Parathyroid adenoma (tissue), 2 donors: ENCODE data around the gene ATG9B.

ENCODE experiments used
- H2AFZ ChIP-seq: fragments of 300-600 bp; sonication (generic); one replicate; pipeline ENCODE4 v1.7.0; 2017; ENCODE audit warnings: antibody characterized with exemption, mild to moderate bottlenecking
- H3K27ac ChIP-seq: fragments of 300-600 bp; sonication (generic); one replicate; pipeline ENCODE4 v1.7.0; 2017
- H3K27me3 ChIP-seq: fragments of 300-600 bp; sonication (generic); one replicate; pipeline ENCODE4 v1.7.0; 2017; ENCODE audit warnings: low read length; ENCODE audit not compliant: control insufficient read depth, insufficient read depth
- H3K36me3 ChIP-seq: fragments of 300-600 bp; sonication (generic); one replicate; pipeline ENCODE4 v1.7.0; 2017; ENCODE audit warnings: low read length; ENCODE audit not compliant: control insufficient read depth, insufficient read depth
- H3K4me1 ChIP-seq: fragments of 300-600 bp; sonication (generic); one replicate; pipeline ENCODE4 v1.7.0; 2017; ENCODE audit warnings: control low read depth
- H3K4me2 ChIP-seq: fragments of 300-600 bp; sonication (generic); one replicate; pipeline ENCODE4 v1.7.0; 2017; ENCODE audit warnings: low read length
- H3K4me3 ChIP-seq: fragments of 300-600 bp; sonication (generic); one replicate; pipeline ENCODE4 v1.7.0; 2017; ENCODE audit warnings: low read depth, low read length
- H3K79me2 ChIP-seq: fragments of 300-600 bp; sonication (generic); one replicate; pipeline ENCODE4 v1.7.0; 2017; ENCODE audit warnings: control low read depth
- H3K9ac ChIP-seq: fragments of 300-600 bp; sonication (generic); one replicate; pipeline ENCODE4 v1.7.0; 2017; ENCODE audit warnings: mild to moderate bottlenecking
- H3K9me3 ChIP-seq: fragments of 300-600 bp; sonication (generic); one replicate; pipeline ENCODE4 v1.7.0; 2017; ENCODE audit warnings: low read length; ENCODE audit not compliant: control insufficient read depth
- CTCF ChIP-seq: fragments of 300-600 bp; sonication (generic); IDR thresholded peaks from one replicate; pipeline ENCODE4 v1.7.0; 2017; ENCODE audit warnings: antibody characterized with exemption, mild to moderate bottlenecking
- donor health status: primary hyperparathyroidism.

ATG9B gene

GRCh38 chr7:151064993-151065392, 40.7 kb upstream of the ATG9B start:
- Histone ChIP-seq H3K9me3 (no peaks in the 10 kb centered on the region), H3K36me3 (no peaks in the 10 kb centered on the region), H3K27me3 (no peaks in the 10 kb centered on the region), H2AFZ (no peak overlapping the region), H3K4me1 (peaks cover 64% of the 10 kb centered on the region), H3K27ac (peak overlapping the region; percentile 100), H3K4me3 (peak overlapping the region; percentile 33), H3K9ac (no peak overlapping the region), H3K79me2 (peaks cover 2% of the 10 kb centered on the region), H3K4me2 (peak overlapping the region; percentile 69)
- TF ChIP-seq CTCF, result no peak

GRCh38 chr7:151064454-151064853, 40.2 kb upstream of the ATG9B start:
- Histone ChIP-seq H3K4me1 (peaks cover 64% of the 10 kb centered on the region), H2AFZ (no peak overlapping the region), H3K9me3 (no peaks in the 10 kb centered on the region), H3K36me3 (no peaks in the 10 kb centered on the region), H3K4me3 (no peak overlapping the region), H3K79me2 (peaks cover 2% of the 10 kb centered on the region), H3K4me2 (peak overlapping the region; percentile 69), H3K9ac (no peak overlapping the region), H3K27ac (peak overlapping the region; percentile 100), H3K27me3 (no peaks in the 10 kb centered on the region)
- no peak for TF ChIP-seq CTCF

- Histone ChIP-seq H3K36me3 (no peaks in the 10 kb centered on the region), H3K4me2 (peak overlapping the region; percentile 69), H3K4me1 (peaks cover 73% of the 10 kb centered on the region), H3K27me3 (no peaks in the 10 kb centered on the region), H2AFZ (no peak overlapping the region), H3K27ac (peak overlapping the region; percentile 100), H3K9ac (peak overlapping the region; percentile 34), H3K79me2 (peaks cover 2% of the 10 kb centered on the region), H3K4me3 (peak overlapping the region; percentile 44), H3K9me3 (no peaks in the 10 kb centered on the region)
- no peak for TF ChIP-seq CTCF
Measured at GRCh38 chr7:151063212-151063561, 38.9 kb upstream of the ATG9B start.

GRCh38 chr7:151062399-151063211, 38.3 kb upstream of the ATG9B start:
- Histone ChIP-seq H2AFZ (no peak overlapping the region), H3K36me3 (no peaks in the 10 kb centered on the region), H3K9me3 (no peaks in the 10 kb centered on the region), H3K79me2 (peaks cover 2% of the 10 kb centered on the region), H3K4me3 (peak overlapping the region; percentile 53), H3K4me2 (peak overlapping the region; percentile 91), H3K9ac (peak overlapping the region; percentile 83), H3K27ac (peak overlapping the region; percentile 100), H3K4me1 (peaks cover 68% of the 10 kb centered on the region), H3K27me3 (no peaks in the 10 kb centered on the region)
- TF ChIP-seq CTCF, result no peak

- no peak for TF ChIP-seq CTCF
Measured at GRCh38 chr7:151062111-151062398, 37.8 kb upstream of the ATG9B start.

More at GRCh38 chr7:151062111-151062398, 37.8 kb upstream of the ATG9B start:
- Histone ChIP-seq H3K27me3 (no peaks in the 10 kb centered on the region), H3K79me2 (peaks cover 2% of the 10 kb centered on the region), H3K27ac (peak overlapping the region; percentile 100), H3K9ac (no peak overlapping the region), H3K4me2 (peak overlapping the region; percentile 91), H3K9me3 (no peaks in the 10 kb centered on the region), H3K4me3 (peak overlapping the region; percentile 53), H3K4me1 (peaks cover 67% of the 10 kb centered on the region), H2AFZ (no peak overlapping the region), H3K36me3 (no peaks in the 10 kb centered on the region)
